NCI-H2081 (cell line): Measurements from ENCODE around the gene FOXP1.
A peak's percentile ranks its signal among the peaks of the same experiment; 100 is the strongest.

ENCODE experiments used
- DNase-seq, 2 experiments: peaks; one replicate each; lab custom pipeline; 2025; lab: John Stamatoyannopoulos, UW

The FOXP1 gene

DNA sequence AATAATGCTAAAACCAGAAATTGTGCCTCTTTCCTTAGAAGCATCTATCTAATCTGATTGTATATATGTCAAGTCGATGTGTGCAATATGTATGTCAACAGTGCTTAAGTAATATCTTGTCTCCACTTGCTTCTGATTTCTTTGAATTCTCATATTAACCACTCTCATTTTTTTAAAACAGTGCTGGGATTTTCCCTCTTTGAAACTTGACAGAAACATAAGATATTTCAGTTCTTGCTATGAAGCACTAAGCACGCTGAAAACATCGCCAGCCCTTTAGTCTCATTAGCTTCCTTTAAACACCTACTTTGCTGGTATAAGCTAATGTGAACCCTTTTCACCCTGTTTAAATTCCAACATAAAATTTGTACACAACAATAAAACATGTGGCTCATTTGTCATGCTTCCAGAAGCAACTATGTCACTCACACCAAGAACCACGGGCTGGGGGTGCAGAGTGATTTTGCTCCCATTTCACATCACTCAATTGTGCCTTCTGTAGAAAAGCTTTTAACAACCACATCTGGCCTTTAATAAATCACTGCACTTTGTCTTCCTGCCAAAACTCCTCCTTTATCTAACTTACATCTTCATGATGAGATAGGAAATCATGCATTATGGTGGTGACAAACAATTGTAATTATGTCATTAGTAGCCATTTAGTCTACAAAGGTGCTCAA, 185.2 kb downstream of the FOXP1 start:
- peak in 1 of 2 experiments; percentile 66 for DNase-seq

DNA sequence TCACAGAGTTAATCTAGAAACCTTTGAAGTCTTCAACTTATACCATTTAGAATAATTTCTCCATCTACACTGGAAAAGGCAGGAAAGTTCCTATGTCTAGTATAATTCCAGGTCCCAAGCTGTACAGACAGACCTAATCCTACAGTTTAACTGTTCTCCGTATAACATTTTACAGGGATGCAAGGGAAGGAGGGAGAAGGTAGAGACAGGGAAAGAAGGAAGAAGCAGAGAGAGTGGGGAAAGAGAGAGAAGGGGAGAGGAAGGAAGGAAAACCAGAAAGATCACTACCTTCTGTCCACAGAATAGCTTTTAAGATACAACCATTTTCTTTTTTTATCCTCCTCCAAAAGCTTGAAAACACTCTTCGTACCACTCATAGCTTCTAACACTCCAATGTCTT, 185.8 kb downstream of the FOXP1 start:
- no peak for DNase-seq

DNA sequence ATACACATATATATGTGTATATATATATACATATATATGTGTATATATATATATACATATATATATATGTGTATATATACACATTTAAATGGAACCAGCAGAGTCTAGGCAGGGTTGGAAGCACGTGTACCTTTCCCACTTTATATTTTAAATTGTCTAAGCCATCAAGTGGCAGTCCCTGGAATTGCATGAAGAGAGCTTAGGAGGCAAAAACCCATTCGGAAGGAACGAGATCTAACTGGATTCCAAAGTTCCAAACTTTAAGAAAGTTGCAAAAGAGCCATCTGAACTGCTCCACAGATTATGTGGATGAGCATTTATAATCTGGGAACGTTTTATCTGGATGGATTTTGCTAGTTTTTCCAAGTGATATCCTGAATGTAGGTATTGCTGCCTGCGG, 186.5 kb downstream of the FOXP1 start:
- peak; percentile 18 to 22 for DNase-seq

DNA sequence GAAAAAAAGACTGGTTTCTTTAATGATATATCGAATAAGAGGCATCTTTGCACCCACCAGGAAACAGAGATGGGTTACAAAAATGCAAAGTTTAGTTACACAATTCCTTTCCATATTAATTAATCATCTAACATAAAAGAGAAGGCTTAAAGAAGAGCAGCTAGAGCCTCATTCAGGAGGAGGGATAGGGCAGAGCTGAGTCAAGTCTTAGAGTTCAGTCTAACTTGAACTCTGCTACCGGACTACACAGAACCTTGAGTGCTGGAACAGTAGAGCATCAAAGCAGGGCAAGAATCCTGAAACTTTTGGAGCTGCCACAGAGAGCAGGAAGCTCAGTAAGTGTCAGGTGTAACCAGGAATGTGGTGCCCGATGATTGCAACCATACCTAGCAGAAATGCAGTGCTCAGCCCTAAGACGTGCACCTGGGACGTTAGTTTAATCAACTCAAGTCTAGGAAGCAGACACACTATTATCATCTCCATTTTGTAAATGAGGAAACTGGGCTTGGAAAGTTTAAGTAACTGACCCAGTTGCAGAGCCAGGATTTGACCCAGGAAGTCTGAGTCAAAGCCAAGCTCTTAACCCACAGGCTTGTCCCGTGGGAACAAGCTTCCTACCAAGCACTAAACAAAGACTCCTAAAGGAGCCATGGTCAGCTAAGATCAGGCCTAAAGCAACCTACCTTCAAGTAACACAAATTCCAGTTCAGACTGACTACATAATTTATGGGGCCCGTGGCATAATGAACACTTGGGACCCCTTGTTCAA, 187.4 kb downstream of the FOXP1 start:
- no peak for DNase-seq

DNA sequence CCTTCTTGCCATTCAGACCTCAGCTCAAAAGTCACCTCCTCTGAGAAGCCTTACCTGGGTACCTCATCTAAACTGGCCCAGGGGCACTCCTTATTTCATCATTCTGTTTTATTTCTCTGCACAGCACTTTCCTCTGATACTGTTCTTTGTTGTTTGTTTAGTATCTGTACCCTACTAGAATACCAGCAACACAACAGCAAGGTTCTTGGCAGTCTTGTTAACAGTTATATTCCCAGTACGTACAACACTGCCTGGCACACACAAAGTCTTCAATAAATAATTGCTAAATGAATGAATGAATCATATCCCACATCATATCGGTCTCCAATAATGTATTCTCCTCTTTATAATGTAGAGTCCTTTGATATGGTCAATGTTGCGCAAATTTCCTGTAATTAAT, 188.1 kb downstream of the FOXP1 start:
- DNase-seq, result no peak

DNA sequence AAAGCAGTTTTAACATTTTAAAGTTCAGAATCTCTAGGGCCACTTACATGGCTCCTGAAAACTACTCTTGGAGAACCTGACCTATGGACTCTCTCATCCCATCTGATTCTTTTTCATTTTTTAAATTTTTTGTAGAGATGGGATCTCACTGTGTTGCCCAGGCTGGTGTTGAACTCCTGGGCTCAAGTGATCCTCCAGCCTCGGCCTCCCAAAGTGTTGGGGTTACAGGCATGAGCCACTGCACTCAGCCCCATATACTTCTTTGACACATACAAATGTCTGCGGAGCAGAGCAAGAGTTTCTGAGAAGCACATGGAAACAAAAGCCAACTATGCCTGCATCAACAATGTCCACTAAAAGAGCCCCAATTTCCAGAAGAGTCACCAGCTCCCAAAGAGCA, 189.8 kb downstream of the FOXP1 start:
- no peak for DNase-seq

DNA sequence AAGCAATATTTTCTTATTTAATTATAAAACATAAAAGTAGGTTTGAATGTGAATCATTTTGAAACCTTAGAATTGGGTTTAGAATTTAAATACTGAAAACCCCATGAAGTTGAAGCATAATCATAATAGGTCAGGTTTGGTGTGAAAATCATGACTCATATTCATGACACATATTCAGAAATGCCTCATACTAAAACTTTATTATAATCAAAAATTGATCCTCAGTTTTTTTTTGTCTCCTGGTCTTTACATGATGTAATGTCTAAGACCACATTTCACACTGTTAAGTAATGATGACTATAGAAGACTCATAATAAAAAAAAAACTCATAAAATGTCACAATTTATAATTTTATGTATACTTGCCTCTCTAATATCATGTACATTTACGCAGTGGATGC, 190.4 kb downstream of the FOXP1 start:
- no peak for DNase-seq

DNA sequence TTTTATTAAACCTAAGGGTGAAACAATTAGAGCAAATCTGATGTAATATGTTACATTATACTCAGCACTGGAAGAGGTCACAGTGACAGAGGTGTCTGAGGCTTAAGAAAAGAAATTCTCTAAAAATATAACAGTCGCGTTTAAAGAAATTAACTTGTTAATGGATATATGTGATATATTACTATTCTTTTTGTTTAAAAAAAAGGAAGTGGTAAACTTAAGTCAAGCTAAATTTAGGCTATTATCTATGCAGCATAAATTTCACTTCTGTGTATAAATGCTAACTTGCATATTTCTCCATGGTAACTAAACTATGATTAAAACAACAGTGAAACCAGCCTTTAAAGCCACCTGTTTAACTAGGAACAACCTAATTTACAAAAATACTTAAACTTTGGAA, 191.3 kb downstream of the FOXP1 start:
- no peak for DNase-seq

DNA sequence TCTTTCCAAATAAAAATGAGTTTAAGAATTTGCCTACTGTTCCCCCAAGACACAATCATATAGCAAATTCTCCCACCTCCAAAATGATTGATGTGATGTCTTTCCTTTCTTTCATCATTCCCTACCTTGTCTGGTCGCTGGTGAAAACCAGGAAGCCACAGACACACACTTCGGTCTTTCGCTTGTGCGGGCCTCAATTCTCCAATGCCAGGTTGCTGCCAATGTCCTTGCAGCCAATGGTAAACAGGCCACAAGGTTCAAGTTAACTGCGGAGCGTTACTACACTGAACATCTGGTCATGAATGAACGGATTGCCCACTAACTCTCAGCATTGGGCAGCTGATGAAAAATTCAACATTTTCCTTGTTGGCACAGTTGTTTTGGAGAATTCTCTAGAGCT, 192.2 kb downstream of the FOXP1 start:
- DNase-seq, result no peak

DNA sequence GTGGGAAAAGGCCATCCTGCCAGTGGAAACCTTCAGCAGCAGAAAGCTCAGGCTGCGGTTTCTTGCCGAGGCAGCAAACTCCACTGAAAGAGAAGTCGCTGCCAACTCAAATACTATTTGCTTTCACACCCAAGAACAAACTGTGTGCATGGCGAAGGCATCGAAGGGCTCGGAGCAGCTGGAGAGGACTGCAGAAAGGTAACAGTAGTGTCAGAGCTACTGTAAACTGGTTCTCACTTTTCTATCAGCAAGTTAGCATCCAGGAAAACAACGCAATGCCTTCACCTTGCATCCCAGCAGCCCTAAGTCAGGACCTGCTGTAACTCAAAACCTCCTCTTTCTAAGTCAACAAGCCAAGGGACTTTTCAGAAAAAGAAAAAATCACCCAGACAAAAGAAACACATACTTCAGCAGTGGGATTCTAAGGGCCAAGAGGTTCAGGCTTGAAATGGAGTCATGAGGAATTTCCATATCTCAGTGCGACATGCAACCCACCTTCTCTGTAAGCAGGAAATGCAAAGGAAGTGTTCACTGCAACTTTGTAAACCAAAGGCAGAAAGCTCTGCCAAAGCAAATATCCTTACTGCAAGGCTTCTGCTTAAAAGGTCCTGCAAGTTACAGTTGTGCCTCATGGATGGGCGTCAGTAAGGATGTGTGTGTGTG, 193.5 kb downstream of the FOXP1 start:
- DNase-seq, result peak in 1 of 2 experiments; percentile 58

DNA sequence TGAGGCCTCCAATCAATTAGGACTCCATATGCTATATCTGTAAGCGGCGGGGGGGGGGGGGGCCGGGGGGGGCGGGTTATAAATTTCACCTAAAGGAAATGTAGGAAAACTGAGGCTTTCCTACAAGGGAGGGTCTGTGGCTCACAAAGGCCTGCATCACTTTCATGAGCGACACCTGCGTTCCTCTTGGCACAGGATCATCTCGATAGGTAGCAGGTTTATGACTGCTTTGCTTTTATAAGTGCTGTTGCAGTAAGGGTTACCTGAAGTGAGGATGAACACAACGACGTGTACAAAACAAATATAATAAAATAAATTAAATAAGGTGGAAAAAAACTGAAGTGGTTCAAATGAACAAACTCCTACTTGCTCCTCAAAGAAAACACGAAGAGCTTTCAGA, 194.3 kb downstream of the FOXP1 start:
- peak in 1 of 2 experiments; percentile 25 for DNase-seq

DNA sequence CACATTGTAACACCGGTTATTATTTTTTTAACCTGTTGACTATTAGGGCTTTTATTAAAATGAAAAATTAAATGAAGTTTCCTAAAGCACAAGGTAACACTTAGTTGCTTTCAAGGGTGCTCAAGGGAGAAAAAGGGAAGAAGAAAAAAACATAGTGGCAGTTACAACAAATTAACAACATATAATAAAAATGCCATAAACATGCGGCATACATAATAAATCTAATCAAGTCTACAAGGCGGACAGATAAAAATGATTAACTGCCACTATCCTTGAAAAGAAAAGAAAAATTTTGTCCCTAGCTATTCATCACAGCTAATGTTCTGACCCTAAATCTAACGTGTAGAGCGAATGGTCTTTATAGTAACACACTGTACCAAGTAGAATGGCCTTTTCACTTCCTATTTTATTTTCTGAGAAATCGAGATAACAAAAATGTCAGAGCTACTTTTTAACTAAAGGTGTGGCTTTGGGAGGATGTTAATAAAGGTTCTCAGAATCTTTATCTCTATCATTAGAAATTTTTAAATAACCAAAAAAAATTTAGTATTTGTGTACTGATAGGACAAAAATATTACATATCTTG, 194.9 kb downstream of the FOXP1 start:
- no peak for DNase-seq

DNA sequence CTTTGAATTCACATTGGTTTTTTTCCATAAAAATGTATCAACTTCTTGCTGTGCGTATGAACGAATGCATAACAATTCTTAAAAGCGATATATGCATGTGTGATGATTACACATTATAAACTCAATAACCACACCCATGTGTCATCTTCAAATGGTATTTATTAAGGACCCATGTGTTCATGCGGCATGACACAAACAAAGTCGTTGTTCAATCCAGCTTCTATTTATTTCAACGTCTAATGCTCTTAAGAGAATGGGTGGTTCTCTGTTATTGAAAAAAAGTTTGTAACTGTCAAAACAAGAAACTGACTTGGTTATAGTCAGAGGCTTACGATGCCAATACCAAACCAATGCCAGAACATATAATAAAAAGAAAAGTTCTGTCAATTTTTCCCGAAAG, 195.9 kb downstream of the FOXP1 start:
- DNase-seq, result no peak

DNA sequence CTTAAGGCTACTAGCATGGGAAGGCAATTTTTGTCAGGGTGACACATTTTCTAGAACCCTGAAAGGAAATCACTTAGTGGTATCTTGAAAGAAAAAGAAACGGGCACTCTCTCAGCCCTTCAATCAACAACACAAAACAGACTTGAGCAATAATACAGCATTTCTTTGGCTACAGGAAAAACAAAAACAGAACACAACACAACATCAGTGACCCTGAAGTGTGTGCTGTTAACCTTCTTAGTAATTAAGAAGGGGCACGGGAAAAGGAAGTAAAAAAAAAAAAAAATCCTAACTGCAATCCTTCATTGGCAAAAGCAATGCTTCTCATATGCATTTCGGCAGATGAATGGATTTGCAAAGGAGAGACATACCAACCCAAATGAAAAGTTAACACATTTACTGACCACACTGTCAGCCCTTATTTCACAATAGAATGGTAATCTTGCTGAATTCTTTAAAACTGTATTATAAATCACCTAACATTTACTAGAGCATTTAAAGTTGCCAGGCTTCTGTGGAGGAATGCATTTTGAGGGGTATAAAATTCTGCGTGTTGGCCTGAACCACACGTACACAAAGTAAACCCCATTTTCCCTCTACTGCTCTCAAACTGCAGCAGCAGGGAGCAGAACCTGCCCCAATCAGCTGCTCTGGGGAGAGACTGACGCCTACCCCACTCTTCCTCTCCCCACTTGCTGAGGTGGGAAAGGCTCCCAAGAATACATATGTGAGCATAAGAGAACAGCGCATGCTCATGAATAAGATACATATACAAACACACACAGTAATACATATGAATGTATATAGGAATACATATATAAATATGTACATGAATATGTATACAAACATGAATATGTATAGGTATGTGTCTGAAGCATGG, 198.5 kb downstream of the FOXP1 start:
- DNase-seq, result no peak

DNA sequence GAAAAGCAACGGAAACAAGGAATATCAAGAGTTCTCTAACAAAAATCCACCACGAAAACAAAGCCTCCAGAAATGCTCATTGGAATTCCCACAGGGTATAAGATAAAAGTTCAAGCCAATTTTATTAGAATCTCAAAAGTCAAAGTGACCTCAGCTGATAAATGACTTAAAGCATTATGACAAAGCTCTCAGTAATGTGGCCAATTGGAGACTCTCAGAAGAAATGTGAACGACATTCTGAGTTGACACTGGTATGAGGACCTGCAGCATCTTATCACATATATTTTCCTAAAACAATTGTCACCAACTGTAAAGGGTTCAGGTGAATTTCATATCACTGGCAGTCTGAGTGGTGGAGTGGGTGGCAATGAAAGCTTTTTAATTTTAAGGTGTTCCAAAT, 199.1 kb downstream of the FOXP1 start:
- DNase-seq, result no peak

DNA sequence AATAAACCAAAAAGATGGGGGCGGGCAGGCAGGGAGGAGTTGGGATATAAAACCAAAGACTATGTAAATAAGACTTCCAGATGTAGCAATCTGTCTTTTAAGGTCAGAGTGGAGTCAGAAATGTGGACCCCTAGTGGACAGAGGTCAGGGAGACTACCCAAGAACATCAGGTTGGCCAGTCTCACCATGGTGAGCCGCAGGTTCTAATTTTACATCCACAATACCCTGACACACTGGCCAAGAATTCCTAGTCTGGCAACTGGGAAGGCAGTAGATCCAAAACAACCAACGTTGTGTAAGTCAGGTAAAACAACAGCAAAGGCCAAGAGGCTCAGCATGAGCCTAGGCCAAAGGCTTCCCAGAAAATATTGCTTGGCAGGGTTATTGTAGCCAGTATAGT, 203.4 kb downstream of the FOXP1 start:
- no peak for DNase-seq

DNA sequence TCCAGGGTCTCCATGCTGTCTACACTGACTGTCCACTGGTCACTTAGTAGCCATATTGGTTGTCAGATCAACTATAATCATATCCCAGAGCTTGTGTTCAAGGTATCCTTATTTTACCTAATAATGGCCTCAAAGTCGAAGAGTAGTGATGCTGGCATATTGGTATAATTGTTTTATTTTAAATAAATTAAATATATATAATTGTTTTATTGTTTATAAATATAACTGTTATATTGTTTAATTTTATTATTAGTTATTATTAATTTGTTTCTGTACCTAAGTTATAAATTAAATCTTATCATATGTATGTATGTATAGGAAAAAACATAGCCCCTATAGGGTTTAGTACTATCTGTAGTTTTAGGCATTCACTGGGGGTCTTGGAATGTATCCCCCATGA, 205.0 kb downstream of the FOXP1 start:
- DNase-seq, result no peak

DNA sequence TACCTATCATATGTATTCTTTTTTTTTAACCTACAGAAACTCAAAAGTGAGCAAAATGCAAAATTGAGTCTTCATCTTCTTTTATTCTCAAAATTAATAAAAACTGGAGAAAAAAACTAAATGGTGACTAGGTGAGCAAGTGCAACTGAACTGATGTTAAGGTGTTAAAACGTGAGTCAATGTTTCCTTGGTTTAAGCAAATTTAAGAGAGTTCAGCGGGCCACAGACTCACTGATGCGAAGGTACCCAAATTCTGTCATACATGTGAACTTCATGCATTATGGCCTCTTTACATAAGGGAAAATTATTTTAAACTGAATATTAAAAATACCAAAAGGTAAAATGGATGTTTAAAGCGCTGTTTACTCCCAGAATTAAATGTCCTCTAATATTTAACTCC, 206.6 kb downstream of the FOXP1 start:
- DNase-seq, result no peak

DNA sequence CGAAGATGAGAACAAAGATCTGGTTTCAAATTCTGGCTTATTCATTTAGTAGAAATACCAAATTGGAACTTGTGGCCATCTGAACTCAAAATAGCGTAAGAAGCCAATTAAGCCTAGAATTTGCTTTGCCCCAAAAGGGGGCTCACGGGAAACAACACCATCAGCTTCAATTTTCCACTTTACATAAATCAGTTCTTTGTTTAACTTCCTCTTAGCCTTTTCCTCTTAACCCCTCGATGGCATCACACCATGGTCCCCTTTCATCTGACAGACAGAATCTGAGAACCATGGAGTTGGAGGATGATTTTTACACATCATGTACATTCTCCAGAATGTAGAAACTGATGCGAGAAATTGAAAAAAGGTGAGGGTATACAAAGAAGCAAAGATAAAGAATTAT, 207.0 kb downstream of the FOXP1 start:
- DNase-seq, result no peak

DNA sequence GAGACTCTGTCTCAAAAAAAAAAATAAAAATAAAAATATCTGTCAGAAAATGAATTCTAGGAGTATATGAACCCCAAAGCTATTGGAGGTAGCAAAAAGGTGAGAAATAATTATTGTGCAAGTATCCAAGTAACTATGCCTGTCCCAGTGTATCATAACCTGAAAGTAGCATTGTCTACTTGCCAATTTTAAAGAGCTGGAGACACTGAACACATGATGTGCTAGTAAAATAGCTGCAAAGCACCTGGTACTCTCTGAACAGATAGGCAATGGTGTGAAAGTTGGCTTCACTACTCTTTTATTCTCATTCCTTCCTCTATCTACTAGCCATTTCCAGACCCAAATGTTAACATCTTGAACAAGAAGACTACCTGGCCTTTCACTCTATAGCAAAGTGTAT, 208.9 kb downstream of the FOXP1 start:
- DNase-seq, result no peak

DNA sequence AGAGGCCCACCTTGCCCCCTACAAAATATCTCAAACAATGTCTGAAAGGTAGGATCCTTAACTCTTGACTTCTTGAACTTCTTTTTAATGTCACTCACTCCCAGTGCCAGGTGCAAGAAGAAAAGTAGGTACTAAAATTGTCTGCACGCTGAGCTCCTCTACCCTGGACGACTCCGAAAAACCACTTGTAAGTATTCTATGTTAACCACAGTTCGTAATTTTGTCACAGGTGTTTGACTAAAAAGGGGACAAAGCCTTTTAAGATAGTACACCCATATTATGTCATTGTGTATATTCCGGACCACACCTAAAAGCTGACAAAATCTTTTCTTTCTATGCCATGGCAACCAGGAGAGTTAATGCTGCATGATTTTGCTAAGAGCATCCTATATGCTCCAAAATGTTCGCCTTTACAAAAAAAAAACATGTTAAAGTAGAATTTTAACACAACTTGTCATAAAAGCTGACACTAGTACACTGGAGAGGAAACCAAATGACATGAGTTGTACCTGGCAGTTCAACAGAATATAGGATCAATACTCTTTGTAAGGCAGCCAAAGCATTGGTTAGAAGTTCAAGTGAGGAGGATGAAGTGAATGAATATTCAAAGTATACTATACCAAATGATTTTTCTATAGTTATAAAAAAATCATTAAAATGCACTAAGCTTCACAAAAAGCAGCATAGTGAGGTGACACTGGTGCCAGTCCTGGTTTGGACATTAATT, 210.5 kb downstream of the FOXP1 start:
- DNase-seq, result no peak
